Endothelial cell of umbilical vein (primary cell): Measurements from ENCODE around the gene CLTCL1. TPM values are rescaled to one million over a fixed set of nuclear protein-coding genes. Genes with fewer than 3 reads are reported as not detected.

Source experiments
- BruUV-seq: library from RNA; stranded (reverse); fragments of 400-500 nt; replicated peaks from 2 replicates; lab custom pipeline; 2021; lab: Mats Ljungman, UMichigan
- CTCF ChIA-PET: fragments of 300-600, 350-600 bp; sonication (Branson Sonifier 250); formaldehyde crosslinking; loops from one replicate; lab custom pipeline; 2021; ENCODE audit warnings: antibody characterized with exemption, inconsistent platforms; lab: Charles Lee
- POLR2A ChIA-PET: fragments of 300-600, 350-600 bp; sonication (Branson Sonifier 250); formaldehyde crosslinking; loops from one replicate; lab custom pipeline; 2021; ENCODE audit warnings: antibody characterized with exemption, inconsistent platforms; lab: Charles Lee
- DNase-seq: peaks from one replicate; pipeline ENCODE4 v3.0.0-alpha.2; 2011; ENCODE audit warnings: low read depth, low spot score
- FAIRE-seq: peaks from 2 replicates; lab custom pipeline; 2011; peaks lifted over from hg19 to GRCh38; lab: Jason Lieb, UNC
- H2AFZ ChIP-seq: 2 replicates; pipeline ENCODE4 v1.6.0; 2012; ENCODE audit warnings: low read depth, low read length, control low read depth, inconsistent platforms
- H3K27ac ChIP-seq: 2 replicates; pipeline ENCODE4 v1.5.1; 2011; ENCODE audit warnings: low read depth, mild to moderate bottlenecking, control low read depth, low read length, moderate library complexity; ENCODE audit not compliant: insufficient read depth
- H3K27me3 ChIP-seq, 2 experiments: 2 replicates each; pipeline versions ENCODE4 v1.6.0 to v1.6.1; 2011; ENCODE audit warnings: low read length in 2 of 2, mixed read lengths in 1 of 2; ENCODE audit not compliant: control insufficient read depth in 2 of 2, insufficient read depth in 2 of 2
- H3K36me3 ChIP-seq, 2 experiments: 2 replicates in 1 of 2; 3 replicates in 1 of 2; pipeline ENCODE4 v1.5.1; 2011; ENCODE audit warnings: low read length in 2 of 2, mild to moderate bottlenecking in 1 of 2, moderate library complexity in 1 of 2; ENCODE audit not compliant: control insufficient read depth in 2 of 2, insufficient read depth in 2 of 2; ENCODE audit errors: extremely low read depth in 1 of 2
- H3K4me1 ChIP-seq: 3 replicates; pipeline ENCODE4 v1.5.1; 2011; ENCODE audit warnings: mild to moderate bottlenecking, low read length; ENCODE audit not compliant: control insufficient read depth, insufficient read depth; ENCODE audit errors: extremely low read depth
- H3K4me2 ChIP-seq: 2 replicates; pipeline ENCODE4 v1.6.1; 2011; ENCODE audit warnings: low read length, control low read depth, mixed read lengths; ENCODE audit not compliant: insufficient read depth
- H3K4me3 ChIP-seq, 3 experiments: fragments of 200-600 bp in 1 of 3; sonication (generic), shearing (Covaris generic) in 1 of 3; replicated peaks in 1 of 3; 2 replicates each; pipeline ENCODE4 v1.5.1; 2011 to 2016; ENCODE audit warnings: control low read depth in 3 of 3, low read length in 3 of 3, mild to moderate bottlenecking in 2 of 3, inconsistent platforms in 1 of 3, low read depth in 1 of 3, moderate library complexity in 1 of 3; ENCODE audit not compliant: insufficient read depth in 1 of 3
- H3K79me2 ChIP-seq: 2 replicates; pipeline ENCODE4 v1.6.0; 2012; ENCODE audit warnings: low read length, inconsistent platforms; ENCODE audit not compliant: control insufficient read depth, insufficient read depth
- H3K9ac ChIP-seq: replicated peaks from 2 replicates; pipeline ENCODE3; 2011; ENCODE audit warnings: low read length, control low read depth; ENCODE audit not compliant: insufficient read depth; ENCODE audit errors: extremely low read depth
- H3K9me1 ChIP-seq: replicated peaks from 3 replicates; pipeline ENCODE4 v1.6.0; 2011; ENCODE audit warnings: mild to moderate bottlenecking, low read length; ENCODE audit not compliant: control insufficient read depth, insufficient read depth; ENCODE audit errors: extremely low read depth
- H3K9me3 ChIP-seq: replicated peaks from 2 replicates; pipeline ENCODE4 v1.5.1; 2012; ENCODE audit warnings: low read length, inconsistent platforms; ENCODE audit not compliant: control insufficient read depth, insufficient read depth
- H4K20me1 ChIP-seq: replicated peaks from 2 replicates; pipeline ENCODE3; 2011; ENCODE audit warnings: mild to moderate bottlenecking, low read length; ENCODE audit not compliant: control insufficient read depth, insufficient read depth; ENCODE audit errors: extremely low read depth
- EZH2 ChIP-seq: IDR thresholded peaks from 2 replicates; pipeline ENCODE4 v1.6.1; 2012; ENCODE audit warnings: borderline replicate concordance, low read depth, mild to moderate bottlenecking, moderate library complexity, low read length, inconsistent platforms; ENCODE audit not compliant: severe bottlenecking
- FOS ChIP-seq: IDR thresholded peaks from 2 replicates; pipeline ENCODE4 v1.6.1; 2011; ENCODE audit warnings: mild to moderate bottlenecking, low read length, moderate library complexity, borderline replicate concordance; ENCODE audit not compliant: insufficient read depth
- GATA2 ChIP-seq: IDR thresholded peaks from 2 replicates; pipeline ENCODE4 v1.7.0; 2011; ENCODE audit warnings: low read depth, mild to moderate bottlenecking, moderate library complexity, mixed read lengths, low read length; ENCODE audit not compliant: insufficient read length, insufficient read depth
- JUN ChIP-seq: IDR thresholded peaks from 2 replicates; pipeline ENCODE4 v1.6.1; 2011; ENCODE audit warnings: borderline replicate concordance, low read depth; ENCODE audit not compliant: insufficient read length, insufficient read depth
- MYC ChIP-seq: IDR thresholded peaks from one replicate; pipeline ENCODE4 v1.6.1; 2011; ENCODE audit warnings: mild to moderate bottlenecking, low read depth, low read length
- POLR2A ChIP-seq: IDR thresholded peaks from 2 replicates; pipeline ENCODE4 v1.6.1; 2012; ENCODE audit warnings: low read depth, mild to moderate bottlenecking, control low read depth, low read length
- POLR2AphosphoS5 ChIP-seq: IDR thresholded peaks from 2 replicates; pipeline ENCODE4 v1.6.1; 2012; ENCODE audit warnings: low read depth, mild to moderate bottlenecking, control low read depth, low read length, moderate library complexity; ENCODE audit not compliant: insufficient read depth
- dilution Hi-C: fragments of 300-500 bp; cut with MboI; formaldehyde crosslinking; loops from one replicate; pipeline ENCODE4 v1.15.0; 2019; ENCODE audit warnings: low sequenced_read_pairs; ENCODE audit not compliant: extremely low pct_ligation_motif_present
- intact Hi-C: fragments of 100-400 bp; cut with micrococcal nuclease; formaldehyde crosslinking; loops from one replicate; pipeline ENCODE4 v1.10.0; 2022
- polyA plus RNA-seq, 4 experiments: library from polyadenylated mRNA; depleted of rRNA in 3 of 4; stranded (reverse) in 3 of 4; unstranded in 1 of 4; fragments of >200 nt; gene quantifications; 2 replicates each; pipeline versions ENCODE4 v1.2.1 to v1.2.3, GENCODE V29; 2011 to 2012; ENCODE audit warnings: missing spikeins in 1 of 4
- total RNA-seq: library from RNA; stranded (reverse); gene quantifications from 2 replicates; pipeline ENCODE4 v1.2.3, GENCODE V29; 2021
- TF ChIP-seq, protein P1 (sequence below), 2 donors: IDR thresholded peaks; 1 replicate in 1 of 2; 2 replicates in 1 of 2; pipeline ENCODE4 v1.5.1; 2011; ENCODE audit warnings: low read length in 2 of 2, mild to moderate bottlenecking in 2 of 2, moderate library complexity in 2 of 2, control low read depth in 1 of 2, inconsistent platforms in 1 of 2, low read depth in 1 of 2; ENCODE audit not compliant: insufficient read depth in 1 of 2; ENCODE audit errors: extremely low read depth in 1 of 2
- TF ChIP-seq, protein P2 (sequence below): IDR thresholded peaks from 2 replicates; pipeline ENCODE4 v1.6.1; 2011; ENCODE audit not compliant: insufficient read depth, insufficient read length

Gene CLTCL1
- total and polyA plus RNA-seq, 2 donors (not counting 3 experiments of a cell fraction or from before 2014, with no cell fraction given): 5.0 to 6.2 TPM

DNA sequence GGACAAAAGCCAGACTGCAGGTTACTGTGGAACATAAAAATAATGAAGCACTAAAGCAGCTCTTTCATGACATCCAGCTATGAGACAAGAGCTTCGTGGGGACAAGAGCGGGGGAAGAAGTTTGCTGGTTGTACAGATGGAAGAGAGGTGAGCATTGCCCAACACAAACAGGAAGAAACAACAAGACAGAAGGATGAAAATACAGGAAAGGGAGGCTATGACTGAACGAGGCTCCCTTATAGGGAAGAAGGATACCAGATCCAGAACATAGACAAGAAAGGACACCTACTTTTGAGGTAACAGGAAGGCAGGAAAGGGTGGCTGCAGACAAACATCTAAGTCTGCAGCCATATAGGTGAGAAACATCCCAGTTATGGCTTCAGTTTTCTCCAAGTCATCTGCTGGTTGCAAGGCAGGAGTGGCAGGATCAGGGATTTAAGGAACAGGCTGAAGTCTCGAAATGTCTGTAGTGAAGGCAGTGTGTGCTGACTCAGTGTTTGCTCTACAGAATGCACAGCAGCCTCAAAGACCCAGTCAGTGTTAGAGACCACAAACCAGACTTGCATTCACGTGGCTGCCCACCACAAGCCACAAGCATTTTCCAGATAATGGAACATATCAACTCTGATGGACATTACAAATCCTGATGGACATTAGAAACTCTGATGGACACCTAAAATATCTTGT, 1.9 kb downstream of the CLTCL1 start:
- Histone ChIP-seq H3K4me1 (peaks cover 11% of the 10 kb centered on the region), H3K9ac (no peak overlapping the region), H3K79me2 (no peaks in the 10 kb centered on the region), H4K20me1 (no peaks in the 10 kb centered on the region), H3K4me3 (no peak overlapping the region), H3K9me3 (no peaks in the 10 kb centered on the region), H3K36me3 (no peaks in the 10 kb centered on the region), H3K27me3 (peaks cover 0 to 2% of the 10 kb centered on the region in 2 experiments), H2AFZ (no peak overlapping the region), H3K27ac (no peak overlapping the region), H3K9me1 (no peaks in the 10 kb centered on the region), H3K4me2 (no peak overlapping the region)
- DNase-seq: no peak
- no TSS peak for BruUV-seq
- CTCF ChIA-PET: no interaction called here
- POLR2A ChIA-PET: no interaction called here
- intact Hi-C loops (loop anchor here (10.0 kb wide), 1 partner anchor 345 kb away; no protein-coding TSS in a partner anchor), dilution Hi-C loops (no loop called here)
- TF ChIP-seq, protein P1, sequence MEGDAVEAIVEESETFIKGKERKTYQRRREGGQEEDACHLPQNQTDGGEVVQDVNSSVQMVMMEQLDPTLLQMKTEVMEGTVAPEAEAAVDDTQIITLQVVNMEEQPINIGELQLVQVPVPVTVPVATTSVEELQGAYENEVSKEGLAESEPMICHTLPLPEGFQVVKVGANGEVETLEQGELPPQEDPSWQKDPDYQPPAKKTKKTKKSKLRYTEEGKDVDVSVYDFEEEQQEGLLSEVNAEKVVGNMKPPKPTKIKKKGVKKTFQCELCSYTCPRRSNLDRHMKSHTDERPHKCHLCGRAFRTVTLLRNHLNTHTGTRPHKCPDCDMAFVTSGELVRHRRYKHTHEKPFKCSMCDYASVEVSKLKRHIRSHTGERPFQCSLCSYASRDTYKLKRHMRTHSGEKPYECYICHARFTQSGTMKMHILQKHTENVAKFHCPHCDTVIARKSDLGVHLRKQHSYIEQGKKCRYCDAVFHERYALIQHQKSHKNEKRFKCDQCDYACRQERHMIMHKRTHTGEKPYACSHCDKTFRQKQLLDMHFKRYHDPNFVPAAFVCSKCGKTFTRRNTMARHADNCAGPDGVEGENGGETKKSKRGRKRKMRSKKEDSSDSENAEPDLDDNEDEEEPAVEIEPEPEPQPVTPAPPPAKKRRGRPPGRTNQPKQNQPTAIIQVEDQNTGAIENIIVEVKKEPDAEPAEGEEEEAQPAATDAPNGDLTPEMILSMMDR (IDR thresholded peaks at IDR 0.05; ENCODE audit: extremely low read depth in 1 of 2, insufficient read depth in 1 of 2, low read depth in 1 of 2, low read length in 2 of 2): no peak
- no peak for TF ChIP-seq POLR2AphosphoS5
- TF ChIP-seq POLR2A: no peak
- no peak for TF ChIP-seq JUN
- TF ChIP-seq MYC: no peak
- no peak for TF ChIP-seq GATA2
- no peak for TF ChIP-seq EZH2
- no peak for TF ChIP-seq FOS
- TF ChIP-seq, protein P2, sequence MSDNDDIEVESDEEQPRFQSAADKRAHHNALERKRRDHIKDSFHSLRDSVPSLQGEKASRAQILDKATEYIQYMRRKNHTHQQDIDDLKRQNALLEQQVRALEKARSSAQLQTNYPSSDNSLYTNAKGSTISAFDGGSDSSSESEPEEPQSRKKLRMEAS: no peak
- FAIRE-seq: no peak
